Measurements from ENCODE around the gene TMEM135.

The TMEM135 gene

DNA sequence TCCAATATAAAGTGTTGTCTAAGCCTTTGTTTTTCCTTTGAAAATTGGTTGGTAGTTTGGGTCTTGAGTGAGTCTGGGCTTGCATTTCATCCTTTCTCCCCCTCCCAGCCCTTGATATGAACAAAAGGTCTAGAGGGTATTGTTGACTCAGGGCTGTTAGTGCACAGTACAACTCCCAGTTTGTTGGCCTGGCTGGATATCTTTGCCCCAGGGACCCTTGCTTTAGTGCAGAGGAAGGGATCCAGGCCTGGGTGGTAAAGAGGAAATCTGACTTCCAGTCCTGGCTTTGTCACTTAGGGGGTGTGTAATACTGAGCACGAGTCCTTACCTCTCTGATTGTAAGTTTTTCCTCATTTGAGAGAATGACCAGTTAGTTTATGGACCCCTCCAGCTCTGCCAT is 330.4 kb downstream of the TMEM135 start:
- DNase-seq, result no peak

DNA sequence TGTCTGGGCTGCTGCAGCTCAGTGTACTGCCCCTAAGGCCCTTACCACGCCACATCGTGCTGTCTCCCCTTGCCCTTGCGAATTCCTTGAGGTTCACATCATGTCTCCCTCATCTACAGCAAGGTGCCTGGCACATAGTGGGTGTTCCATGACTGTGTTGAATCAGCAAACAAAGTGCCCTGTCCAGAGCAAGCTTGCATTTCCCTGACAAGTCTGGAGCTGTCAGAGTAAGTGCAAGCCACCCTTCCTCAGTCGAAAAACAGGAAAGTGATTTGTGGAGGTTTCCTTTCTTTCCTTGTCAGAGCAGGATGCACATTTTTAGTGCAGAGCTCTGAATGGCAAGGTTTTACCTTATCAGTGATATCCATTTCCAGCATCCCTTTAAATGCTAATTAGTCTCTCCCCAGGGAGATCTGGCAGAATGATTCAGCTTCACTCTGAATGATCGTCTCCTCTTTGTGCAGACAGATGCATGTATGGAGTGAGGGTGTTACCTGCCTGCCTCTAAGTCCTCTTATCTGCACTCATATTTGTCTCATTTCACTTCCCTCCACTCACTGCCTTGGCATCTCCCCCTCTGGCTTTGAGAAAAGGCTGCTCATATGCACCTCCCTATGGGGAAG is 331.2 kb downstream of the TMEM135 start:
- no peak for DNase-seq

DNA sequence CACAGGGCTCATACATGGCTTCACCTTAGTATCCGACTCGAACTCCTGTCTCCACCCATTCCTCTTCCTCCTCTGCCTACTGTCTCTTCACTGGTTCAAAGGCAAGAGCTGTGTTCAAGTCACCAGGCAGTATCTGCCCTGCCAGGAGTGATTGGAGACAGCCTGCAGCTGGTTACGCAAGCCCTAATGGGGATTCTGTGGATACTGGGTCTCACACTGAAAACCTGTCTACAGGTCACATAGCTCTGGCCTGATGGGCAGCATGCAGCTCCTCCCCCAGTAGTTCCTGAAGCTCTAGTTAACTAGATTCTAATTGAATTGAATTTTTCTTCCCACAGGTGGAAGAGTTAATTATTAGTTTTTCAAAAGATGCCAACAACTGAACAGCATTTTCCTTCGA is 332.2 kb downstream of the TMEM135 start:
- no peak for DNase-seq

DNA sequence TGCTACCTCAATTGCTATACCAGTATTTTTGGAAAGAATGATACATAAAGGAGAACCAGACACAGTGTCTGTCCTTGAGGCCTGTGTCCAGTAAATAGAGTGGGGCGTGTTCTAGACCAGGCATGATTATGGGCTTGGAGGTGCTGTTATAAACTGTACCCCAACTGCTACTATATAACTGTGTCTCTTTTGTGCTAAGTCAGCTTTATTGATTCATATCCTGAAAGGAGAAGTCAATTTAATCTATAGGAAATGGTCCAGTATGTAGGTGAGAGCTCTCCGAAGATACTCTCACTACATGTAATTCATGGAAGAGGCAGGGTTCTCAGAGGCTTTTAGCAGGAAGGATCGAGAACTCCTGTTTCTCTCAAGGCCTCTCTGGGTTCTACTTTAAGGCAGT is 334.3 kb downstream of the TMEM135 start:
- no peak for DNase-seq

All from eye (tissue), 1 donor.